WTC11 (cell line): Measurements from ENCODE around the gene NUP50.

ENCODE experiments used
- ELF4 ChIP-seq: sonication (generic); formaldehyde crosslinking; IDR thresholded peaks from 2 replicates; pipeline ENCODE4 v1.8.1; 2022; ENCODE audit warnings: low read depth, mild to moderate bottlenecking, moderate library complexity, missing genetic modification reagents
- ESRRA ChIP-seq: sonication (generic); formaldehyde crosslinking; IDR thresholded peaks from 2 replicates; pipeline ENCODE4 v1.8.1; 2022; ENCODE audit warnings: mild to moderate bottlenecking, missing genetic modification reagents, borderline replicate concordance
- JUN ChIP-seq: sonication (generic); formaldehyde crosslinking; IDR thresholded peaks from 2 replicates; pipeline ENCODE4 v1.8.0; 2023; ENCODE audit warnings: mild to moderate bottlenecking, missing genetic modification reagents
- NFYB ChIP-seq: sonication (generic); formaldehyde crosslinking; conservative IDR thresholded peaks from 2 replicates; pipeline ENCODE4 v1.8.0; 2022; ENCODE audit warnings: low read depth, missing genetic modification reagents
- NR1H2 ChIP-seq: sonication (generic); formaldehyde crosslinking; IDR thresholded peaks from 2 replicates; pipeline ENCODE4 v1.9.0; 2021; ENCODE audit warnings: mild to moderate bottlenecking, moderate library complexity, missing genetic modification reagents
- NR3C1 ChIP-seq: sonication (generic); formaldehyde crosslinking; conservative IDR thresholded peaks from 2 replicates; pipeline ENCODE4 v1.8.1; 2023; ENCODE audit warnings: low read depth, mild to moderate bottlenecking, missing genetic modification reagents
- SMAD3 ChIP-seq: sonication (generic); formaldehyde crosslinking; IDR thresholded peaks from 2 replicates; pipeline ENCODE4 v1.8.0; 2022; ENCODE audit warnings: missing genetic modification reagents, mild to moderate bottlenecking, borderline replicate concordance
- TCF7 ChIP-seq: sonication (generic); formaldehyde crosslinking; IDR thresholded peaks from 2 replicates; pipeline ENCODE4 v1.8.0; 2022; ENCODE audit warnings: mild to moderate bottlenecking, low read depth, missing genetic modification reagents, moderate library complexity
- TF ChIP-seq, protein P1 (sequence below): fragments of 200-600 bp; IDR thresholded peaks from 2 replicates; pipeline ENCODE4 v1.8.0; 2022; ENCODE audit warnings: antibody characterized with exemption
- TF ChIP-seq, protein P2 (sequence below): fragments of 250-450 bp; sonication (Bioruptor Pico); conservative IDR thresholded peaks from 2 replicates; pipeline ENCODE4 v1.9.0; 2021; ENCODE audit warnings: mild to moderate bottlenecking
- TF ChIP-seq, protein P3 (sequence below): sonication (generic); formaldehyde crosslinking; IDR thresholded peaks from 2 replicates; pipeline ENCODE4 v1.8.1; 2023; ENCODE audit warnings: mild to moderate bottlenecking, missing genetic modification reagents, borderline replicate concordance
- TF ChIP-seq, protein P4 (sequence below): sonication (generic); formaldehyde crosslinking; IDR thresholded peaks from 2 replicates; pipeline ENCODE4 v1.8.0; 2022; ENCODE audit warnings: mild to moderate bottlenecking, missing genetic modification reagents
- TF ChIP-seq, protein P5 (sequence below): sonication (generic); formaldehyde crosslinking; IDR thresholded peaks from 2 replicates; pipeline ENCODE4 v1.8.1; 2023; ENCODE audit warnings: mild to moderate bottlenecking, missing genetic modification reagents

DNA sequence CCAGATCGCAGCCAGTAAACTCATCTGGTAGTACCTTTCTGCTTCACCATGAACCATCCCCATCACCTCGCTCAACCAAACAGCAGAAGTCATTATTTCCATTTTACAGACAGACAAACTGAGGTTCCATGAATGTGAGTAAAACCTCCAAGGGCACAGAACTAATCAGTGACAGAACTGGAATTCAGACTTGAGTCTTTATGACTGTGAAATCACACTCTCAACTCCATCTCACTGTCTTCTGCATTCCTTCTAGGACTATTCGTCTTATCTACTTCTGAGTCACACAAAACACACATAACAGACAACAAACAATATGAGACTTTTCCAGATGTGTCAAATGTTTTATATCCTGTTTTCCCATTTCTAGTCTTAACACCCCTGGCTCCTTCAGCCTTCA lies 9.3 kb upstream of the NUP50 start:
- TF ChIP-seq, protein P1, sequence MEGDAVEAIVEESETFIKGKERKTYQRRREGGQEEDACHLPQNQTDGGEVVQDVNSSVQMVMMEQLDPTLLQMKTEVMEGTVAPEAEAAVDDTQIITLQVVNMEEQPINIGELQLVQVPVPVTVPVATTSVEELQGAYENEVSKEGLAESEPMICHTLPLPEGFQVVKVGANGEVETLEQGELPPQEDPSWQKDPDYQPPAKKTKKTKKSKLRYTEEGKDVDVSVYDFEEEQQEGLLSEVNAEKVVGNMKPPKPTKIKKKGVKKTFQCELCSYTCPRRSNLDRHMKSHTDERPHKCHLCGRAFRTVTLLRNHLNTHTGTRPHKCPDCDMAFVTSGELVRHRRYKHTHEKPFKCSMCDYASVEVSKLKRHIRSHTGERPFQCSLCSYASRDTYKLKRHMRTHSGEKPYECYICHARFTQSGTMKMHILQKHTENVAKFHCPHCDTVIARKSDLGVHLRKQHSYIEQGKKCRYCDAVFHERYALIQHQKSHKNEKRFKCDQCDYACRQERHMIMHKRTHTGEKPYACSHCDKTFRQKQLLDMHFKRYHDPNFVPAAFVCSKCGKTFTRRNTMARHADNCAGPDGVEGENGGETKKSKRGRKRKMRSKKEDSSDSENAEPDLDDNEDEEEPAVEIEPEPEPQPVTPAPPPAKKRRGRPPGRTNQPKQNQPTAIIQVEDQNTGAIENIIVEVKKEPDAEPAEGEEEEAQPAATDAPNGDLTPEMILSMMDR, result no peak
- TF ChIP-seq, protein P2, sequence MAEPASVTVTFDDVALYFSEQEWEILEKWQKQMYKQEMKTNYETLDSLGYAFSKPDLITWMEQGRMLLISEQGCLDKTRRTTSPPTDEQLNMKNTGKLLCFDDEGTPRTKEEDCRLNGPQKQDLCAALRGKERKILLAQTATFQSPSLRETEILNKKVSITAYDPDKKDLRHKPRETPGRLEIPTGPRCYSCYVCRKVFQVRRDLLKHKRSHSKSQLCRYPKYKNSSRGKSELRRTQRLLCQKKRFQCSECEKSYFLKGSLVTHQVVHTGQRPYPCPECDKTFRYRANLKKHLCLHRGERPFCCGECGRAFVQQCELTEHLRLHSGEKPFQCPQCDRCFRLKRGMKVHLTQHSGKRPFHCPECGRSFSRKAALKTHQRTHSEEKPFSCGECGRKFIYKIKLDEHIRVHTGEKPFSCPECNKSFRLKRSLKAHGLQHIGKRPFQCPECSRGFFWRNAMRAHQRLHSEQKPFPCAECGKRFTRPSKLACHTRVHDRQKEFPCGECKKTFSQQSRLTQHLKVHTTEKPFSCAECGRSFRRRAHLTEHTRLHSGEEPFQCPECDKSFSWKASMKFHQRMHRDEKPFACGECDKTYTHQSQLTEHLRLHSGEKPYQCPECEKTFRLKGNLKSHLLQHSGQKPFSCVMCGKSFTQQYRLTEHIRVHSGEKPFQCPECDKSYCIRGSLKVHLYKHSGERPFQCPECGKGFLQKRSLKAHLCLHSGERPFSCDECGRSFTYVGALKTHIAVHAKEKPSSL, result no peak
- TF ChIP-seq NFYB (CRISPR knock-in tag) (no peak), JUN (CRISPR knock-in tag) (no peak), ELF4 (CRISPR knock-in tag) (no peak), SMAD3 (CRISPR knock-in tag) (no peak), TCF7 (no peak), NR1H2 (CRISPR knock-in tag) (no peak), NR3C1 (no peak), ESRRA (no peak)
- TF ChIP-seq, protein P3, sequence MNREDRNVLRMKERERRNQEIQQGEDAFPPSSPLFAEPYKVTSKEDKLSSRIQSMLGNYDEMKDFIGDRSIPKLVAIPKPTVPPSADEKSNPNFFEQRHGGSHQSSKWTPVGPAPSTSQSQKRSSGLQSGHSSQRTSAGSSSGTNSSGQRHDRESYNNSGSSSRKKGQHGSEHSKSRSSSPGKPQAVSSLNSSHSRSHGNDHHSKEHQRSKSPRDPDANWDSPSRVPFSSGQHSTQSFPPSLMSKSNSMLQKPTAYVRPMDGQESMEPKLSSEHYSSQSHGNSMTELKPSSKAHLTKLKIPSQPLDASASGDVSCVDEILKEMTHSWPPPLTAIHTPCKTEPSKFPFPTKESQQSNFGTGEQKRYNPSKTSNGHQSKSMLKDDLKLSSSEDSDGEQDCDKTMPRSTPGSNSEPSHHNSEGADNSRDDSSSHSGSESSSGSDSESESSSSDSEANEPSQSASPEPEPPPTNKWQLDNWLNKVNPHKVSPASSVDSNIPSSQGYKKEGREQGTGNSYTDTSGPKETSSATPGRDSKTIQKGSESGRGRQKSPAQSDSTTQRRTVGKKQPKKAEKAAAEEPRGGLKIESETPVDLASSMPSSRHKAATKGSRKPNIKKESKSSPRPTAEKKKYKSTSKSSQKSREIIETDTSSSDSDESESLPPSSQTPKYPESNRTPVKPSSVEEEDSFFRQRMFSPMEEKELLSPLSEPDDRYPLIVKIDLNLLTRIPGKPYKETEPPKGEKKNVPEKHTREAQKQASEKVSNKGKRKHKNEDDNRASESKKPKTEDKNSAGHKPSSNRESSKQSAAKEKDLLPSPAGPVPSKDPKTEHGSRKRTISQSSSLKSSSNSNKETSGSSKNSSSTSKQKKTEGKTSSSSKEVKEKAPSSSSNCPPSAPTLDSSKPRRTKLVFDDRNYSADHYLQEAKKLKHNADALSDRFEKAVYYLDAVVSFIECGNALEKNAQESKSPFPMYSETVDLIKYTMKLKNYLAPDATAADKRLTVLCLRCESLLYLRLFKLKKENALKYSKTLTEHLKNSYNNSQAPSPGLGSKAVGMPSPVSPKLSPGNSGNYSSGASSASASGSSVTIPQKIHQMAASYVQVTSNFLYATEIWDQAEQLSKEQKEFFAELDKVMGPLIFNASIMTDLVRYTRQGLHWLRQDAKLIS, result no peak
- TF ChIP-seq, protein P4, sequence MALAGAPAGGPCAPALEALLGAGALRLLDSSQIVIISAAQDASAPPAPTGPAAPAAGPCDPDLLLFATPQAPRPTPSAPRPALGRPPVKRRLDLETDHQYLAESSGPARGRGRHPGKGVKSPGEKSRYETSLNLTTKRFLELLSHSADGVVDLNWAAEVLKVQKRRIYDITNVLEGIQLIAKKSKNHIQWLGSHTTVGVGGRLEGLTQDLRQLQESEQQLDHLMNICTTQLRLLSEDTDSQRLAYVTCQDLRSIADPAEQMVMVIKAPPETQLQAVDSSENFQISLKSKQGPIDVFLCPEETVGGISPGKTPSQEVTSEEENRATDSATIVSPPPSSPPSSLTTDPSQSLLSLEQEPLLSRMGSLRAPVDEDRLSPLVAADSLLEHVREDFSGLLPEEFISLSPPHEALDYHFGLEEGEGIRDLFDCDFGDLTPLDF, result no peak
- TF ChIP-seq, protein P5, sequence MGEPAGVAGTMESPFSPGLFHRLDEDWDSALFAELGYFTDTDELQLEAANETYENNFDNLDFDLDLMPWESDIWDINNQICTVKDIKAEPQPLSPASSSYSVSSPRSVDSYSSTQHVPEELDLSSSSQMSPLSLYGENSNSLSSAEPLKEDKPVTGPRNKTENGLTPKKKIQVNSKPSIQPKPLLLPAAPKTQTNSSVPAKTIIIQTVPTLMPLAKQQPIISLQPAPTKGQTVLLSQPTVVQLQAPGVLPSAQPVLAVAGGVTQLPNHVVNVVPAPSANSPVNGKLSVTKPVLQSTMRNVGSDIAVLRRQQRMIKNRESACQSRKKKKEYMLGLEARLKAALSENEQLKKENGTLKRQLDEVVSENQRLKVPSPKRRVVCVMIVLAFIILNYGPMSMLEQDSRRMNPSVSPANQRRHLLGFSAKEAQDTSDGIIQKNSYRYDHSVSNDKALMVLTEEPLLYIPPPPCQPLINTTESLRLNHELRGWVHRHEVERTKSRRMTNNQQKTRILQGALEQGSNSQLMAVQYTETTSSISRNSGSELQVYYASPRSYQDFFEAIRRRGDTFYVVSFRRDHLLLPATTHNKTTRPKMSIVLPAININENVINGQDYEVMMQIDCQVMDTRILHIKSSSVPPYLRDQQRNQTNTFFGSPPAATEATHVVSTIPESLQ, result no peak
